Measurements from ENCODE around the gene SLC39A11. TPM values are rescaled to one million over a fixed set of nuclear protein-coding genes. Genes with fewer than 3 reads are reported as not detected.

Gene SLC39A11
- total and polyA plus RNA-seq, 4 donors: 18.9 to 44.9 (median 28.2) TPM

DNA sequence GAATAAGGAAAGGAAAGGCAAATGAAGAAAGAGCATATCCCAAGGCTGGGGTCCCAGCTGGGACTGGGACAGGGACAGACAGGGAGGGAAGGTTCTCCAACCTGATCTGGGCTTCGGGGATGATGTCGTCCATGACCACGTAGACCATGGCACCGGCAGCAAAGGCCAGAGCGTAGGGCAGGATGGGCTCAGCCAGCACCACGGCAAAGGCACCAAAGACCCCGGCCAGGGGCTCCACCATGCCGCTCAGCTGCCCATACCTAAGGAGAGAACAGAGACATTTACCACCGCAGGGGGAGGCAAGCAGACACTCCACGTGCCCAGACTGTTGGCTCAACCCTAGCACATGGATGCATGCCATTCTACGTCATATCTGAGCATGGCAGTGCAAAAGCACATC is 443.8 kb downstream of the SLC39A11 start (continued):
- TF ChIP-seq, protein P1, sequence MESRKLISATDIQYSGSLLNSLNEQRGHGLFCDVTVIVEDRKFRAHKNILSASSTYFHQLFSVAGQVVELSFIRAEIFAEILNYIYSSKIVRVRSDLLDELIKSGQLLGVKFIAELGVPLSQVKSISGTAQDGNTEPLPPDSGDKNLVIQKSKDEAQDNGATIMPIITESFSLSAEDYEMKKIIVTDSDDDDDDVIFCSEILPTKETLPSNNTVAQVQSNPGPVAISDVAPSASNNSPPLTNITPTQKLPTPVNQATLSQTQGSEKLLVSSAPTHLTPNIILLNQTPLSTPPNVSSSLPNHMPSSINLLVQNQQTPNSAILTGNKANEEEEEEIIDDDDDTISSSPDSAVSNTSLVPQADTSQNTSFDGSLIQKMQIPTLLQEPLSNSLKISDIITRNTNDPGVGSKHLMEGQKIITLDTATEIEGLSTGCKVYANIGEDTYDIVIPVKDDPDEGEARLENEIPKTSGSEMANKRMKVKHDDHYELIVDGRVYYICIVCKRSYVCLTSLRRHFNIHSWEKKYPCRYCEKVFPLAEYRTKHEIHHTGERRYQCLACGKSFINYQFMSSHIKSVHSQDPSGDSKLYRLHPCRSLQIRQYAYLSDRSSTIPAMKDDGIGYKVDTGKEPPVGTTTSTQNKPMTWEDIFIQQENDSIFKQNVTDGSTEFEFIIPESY (IDR thresholded peaks at IDR 0.05): no peak
- TF ChIP-seq EGR1 (IDR thresholded peaks at IDR 0.05; ENCODE audit: low read depth in 2 of 2): no peak
- TF ChIP-seq HNF4G (IDR thresholded peaks at IDR 0.05): no peak
- no peak for TF ChIP-seq RXRA (IDR thresholded peaks at IDR 0.05)
- TF ChIP-seq FOXA2 (IDR thresholded peaks at IDR 0.05): no peak
- no peak for TF ChIP-seq NR2F2 (IDR thresholded peaks at IDR 0.05)
- TF ChIP-seq GABPA (IDR thresholded peaks at IDR 0.05 in 1 of 2, conservative IDR thresholded peaks at IDR 0.05 in 1 of 2): no peak
- no peak for TF ChIP-seq HNF4A (conservative IDR thresholded peaks at IDR 0.05)
- TF ChIP-seq FOXA1 (IDR thresholded peaks at IDR 0.05): no peak
- TF ChIP-seq SP1 (IDR thresholded peaks at IDR 0.05): no peak

- peaks cover 0 to 3% (median 0%) of the 10 kb centered on the region in 4 donors for H3K9me3 ChIP-seq (ENCODE audit: control insufficient read depth in 4 of 4, low read length in 3 of 4)
- TF ChIP-seq JUND (IDR thresholded peaks at IDR 0.05) (no peak), NR2F2 (IDR thresholded peaks at IDR 0.05) (no peak), TAF1 (conservative IDR thresholded peaks at IDR 0.05) (no peak), EGR1 (IDR thresholded peaks at IDR 0.05; ENCODE audit: low read depth in 2 of 2) (no peak), CTCF (IDR thresholded peaks at IDR 0.05; ENCODE audit: low read depth, low read length, missing input control) (no peak), RXRA (IDR thresholded peaks at IDR 0.05) (no peak)
- H3K27ac ChIP-seq (ENCODE audit: low read depth in 1 of 2, low read length in 2 of 2): no peak overlapping the region
- 72% methylated on average over 2 of the region's 2 CpGs for WGBS
- no peak for DNase-seq (ENCODE audit: low spot score)
- no peaks in the 10 kb centered on the region for H3K4me1 ChIP-seq (ENCODE audit: control insufficient read depth in 4 of 4, insufficient read depth in 4 of 4, low read length in 3 of 4)
- H3K4me3 ChIP-seq (ENCODE audit: low read depth in 1 of 3, low read length in 3 of 3): no peak overlapping the region
- H3K36me3 ChIP-seq (ENCODE audit: control insufficient read depth in 4 of 4, insufficient read depth in 3 of 4, low read depth in 1 of 4, low read length in 3 of 4): peaks cover 0 to 16% (median 2%) of the 10 kb centered on the region in 4 donors
- H3K9ac ChIP-seq (ENCODE audit: low read depth in 1 of 2, low read length in 2 of 2): no peak overlapping the region
- H3K27me3 ChIP-seq (ENCODE audit: control insufficient read depth in 4 of 4, insufficient read depth in 4 of 4, low read length in 3 of 4): no peaks in the 10 kb centered on the region
Measured at GRCh38 chr17:72646176-72646575, 446.3 kb downstream of the SLC39A11 start.

GRCh38 chr17:72644492-72644891 is 448.0 kb downstream of the SLC39A11 start:
- Histone ChIP-seq H3K27ac (ENCODE audit: low read depth in 1 of 2, low read length in 2 of 2) (no peak overlapping the region), H3K9ac (ENCODE audit: low read depth in 1 of 2, low read length in 2 of 2) (no peak overlapping the region), H3K4me3 (ENCODE audit: low read depth in 1 of 3, low read length in 3 of 3) (no peak overlapping the region), H3K9me3 (ENCODE audit: control insufficient read depth in 4 of 4, low read length in 3 of 4) (peaks cover 0 to 3% (median 0%) of the 10 kb centered on the region in 4 donors), H3K27me3 (ENCODE audit: control insufficient read depth in 4 of 4, insufficient read depth in 4 of 4, low read length in 3 of 4) (no peaks in the 10 kb centered on the region), H3K4me1 (ENCODE audit: control insufficient read depth in 4 of 4, insufficient read depth in 4 of 4, low read length in 3 of 4) (no peaks in the 10 kb centered on the region), H3K36me3 (ENCODE audit: control insufficient read depth in 4 of 4, insufficient read depth in 3 of 4, low read depth in 1 of 4, low read length in 3 of 4) (peaks cover 0 to 16% (median 2%) of the 10 kb centered on the region in 4 donors)
- WGBS: 92% methylated on average over 4 of the region's 4 CpGs
- TF ChIP-seq, protein P1 (IDR thresholded peaks at IDR 0.05): no peak
- TF ChIP-seq ATF3 (IDR thresholded peaks at IDR 0.05): no peak
- TF ChIP-seq HNF4G (IDR thresholded peaks at IDR 0.05): no peak
- TF ChIP-seq SP1 (IDR thresholded peaks at IDR 0.05): no peak
- TF ChIP-seq, protein P2, sequence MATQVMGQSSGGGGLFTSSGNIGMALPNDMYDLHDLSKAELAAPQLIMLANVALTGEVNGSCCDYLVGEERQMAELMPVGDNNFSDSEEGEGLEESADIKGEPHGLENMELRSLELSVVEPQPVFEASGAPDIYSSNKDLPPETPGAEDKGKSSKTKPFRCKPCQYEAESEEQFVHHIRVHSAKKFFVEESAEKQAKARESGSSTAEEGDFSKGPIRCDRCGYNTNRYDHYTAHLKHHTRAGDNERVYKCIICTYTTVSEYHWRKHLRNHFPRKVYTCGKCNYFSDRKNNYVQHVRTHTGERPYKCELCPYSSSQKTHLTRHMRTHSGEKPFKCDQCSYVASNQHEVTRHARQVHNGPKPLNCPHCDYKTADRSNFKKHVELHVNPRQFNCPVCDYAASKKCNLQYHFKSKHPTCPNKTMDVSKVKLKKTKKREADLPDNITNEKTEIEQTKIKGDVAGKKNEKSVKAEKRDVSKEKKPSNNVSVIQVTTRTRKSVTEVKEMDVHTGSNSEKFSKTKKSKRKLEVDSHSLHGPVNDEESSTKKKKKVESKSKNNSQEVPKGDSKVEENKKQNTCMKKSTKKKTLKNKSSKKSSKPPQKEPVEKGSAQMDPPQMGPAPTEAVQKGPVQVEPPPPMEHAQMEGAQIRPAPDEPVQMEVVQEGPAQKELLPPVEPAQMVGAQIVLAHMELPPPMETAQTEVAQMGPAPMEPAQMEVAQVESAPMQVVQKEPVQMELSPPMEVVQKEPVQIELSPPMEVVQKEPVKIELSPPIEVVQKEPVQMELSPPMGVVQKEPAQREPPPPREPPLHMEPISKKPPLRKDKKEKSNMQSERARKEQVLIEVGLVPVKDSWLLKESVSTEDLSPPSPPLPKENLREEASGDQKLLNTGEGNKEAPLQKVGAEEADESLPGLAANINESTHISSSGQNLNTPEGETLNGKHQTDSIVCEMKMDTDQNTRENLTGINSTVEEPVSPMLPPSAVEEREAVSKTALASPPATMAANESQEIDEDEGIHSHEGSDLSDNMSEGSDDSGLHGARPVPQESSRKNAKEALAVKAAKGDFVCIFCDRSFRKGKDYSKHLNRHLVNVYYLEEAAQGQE (IDR thresholded peaks at IDR 0.05): no peak
- TF ChIP-seq RAD21 (IDR thresholded peaks at IDR 0.05): no peak
- no peak for TF ChIP-seq CTCF (IDR thresholded peaks at IDR 0.05; ENCODE audit: low read depth, low read length, missing input control)
- TF ChIP-seq HNF4A (conservative IDR thresholded peaks at IDR 0.05): no peak
- no peak for TF ChIP-seq YY1 (IDR thresholded peaks at IDR 0.05)
- TF ChIP-seq JUND (IDR thresholded peaks at IDR 0.05): no peak
- no peak for TF ChIP-seq MAX (IDR thresholded peaks at IDR 0.05)
- TF ChIP-seq FOXA2 (IDR thresholded peaks at IDR 0.05): no peak
- TF ChIP-seq TAF1 (conservative IDR thresholded peaks at IDR 0.05): no peak
- TF ChIP-seq EGR1 (IDR thresholded peaks at IDR 0.05; ENCODE audit: low read depth in 2 of 2): no peak
- no peak for DNase-seq (ENCODE audit: low spot score)
